LoVo (cell line): ENCODE measurements around the gene IPPK.

Source experiments
- DNase-seq: peaks from one replicate; pipeline ENCODE4 v3.0.0-alpha.2; 2016; ENCODE audit warnings: low spot score

Gene IPPK

GRCh38 chr9:92685022-92685421 lies 15.1 kb upstream of the IPPK start:
- no peak for DNase-seq

- no peak for DNase-seq
Measured at GRCh38 chr9:92682269-92682668, 12.3 kb upstream of the IPPK start.

- DNase-seq: no peak
Measured at GRCh38 chr9:92680166-92681119, 10.5 kb upstream of the IPPK start.

GRCh38 chr9:92679413-92680165 lies 9.7 kb upstream of the IPPK start:
- no peak for DNase-seq

GRCh38 chr9:92671323-92671722 lies 1.4 kb upstream of the IPPK start:
- peak; percentile 80 for DNase-seq

- DNase-seq: no peak
Measured at GRCh38 chr9:92669527-92669889, 423 bp downstream of the IPPK start.

- DNase-seq: peak; percentile 22
Measured at GRCh38 chr9:92668746-92669526, 995 bp downstream of the IPPK start.

GRCh38 chr9:92666912-92667532 lies 2.9 kb downstream of the IPPK start:
- no peak for DNase-seq

- DNase-seq: no peak
Measured at GRCh38 chr9:92666236-92666635, 3.7 kb downstream of the IPPK start.

GRCh38 chr9:92665836-92666235 lies 4.1 kb downstream of the IPPK start:
- DNase-seq: no peak

- no peak for DNase-seq
Measured at GRCh38 chr9:92664394-92665152, 5.4 kb downstream of the IPPK start.

GRCh38 chr9:92663951-92664350 lies 6.0 kb downstream of the IPPK start:
- no peak for DNase-seq

- DNase-seq: no peak
Measured at GRCh38 chr9:92663126-92663525, 6.8 kb downstream of the IPPK start.

- no peak for DNase-seq
Measured at GRCh38 chr9:92661743-92662142, 8.2 kb downstream of the IPPK start.

GRCh38 chr9:92661127-92661526 lies 8.8 kb downstream of the IPPK start:
- no peak for DNase-seq

GRCh38 chr9:92660266-92660665 lies 9.7 kb downstream of the IPPK start:
- no peak for DNase-seq

GRCh38 chr9:92659601-92660000 lies 10.3 kb downstream of the IPPK start:
- no peak for DNase-seq

- no peak for DNase-seq
Measured at GRCh38 chr9:92658611-92659010, 11.3 kb downstream of the IPPK start.

- no peak for DNase-seq
Measured at GRCh38 chr9:92658176-92658575, 11.8 kb downstream of the IPPK start.

GRCh38 chr9:92657296-92658094 lies 12.4 kb downstream of the IPPK start:
- no peak for DNase-seq
